G401 (cell line): ENCODE measurements around the gene SCAPER. TPM values are rescaled to one million over a fixed set of nuclear protein-coding genes. Genes with fewer than 3 reads are reported as not detected.

Experiments used
- DNase-seq: peaks from one replicate; pipeline ENCODE4 v3.0.0-alpha.2; 2015; ENCODE audit warnings: low spot score
- in situ Hi-C: cut with HindIII; loops from 2 replicates; pipeline ENCODE4 v1.10.0; 2016; ENCODE audit warnings: low sequenced_read_pairs, mixed read lengths
- total RNA-seq: library from RNA; depleted of rRNA; stranded (reverse); fragments of >200 nt; shearing (Covaris generic); gene quantifications from 2 replicates; pipeline ENCODE4 v1.2.3, GENCODE V29; 2014

Gene SCAPER
- total RNA-seq, 1 experiment from 2014 or later = 4.6 TPM

GRCh38 chr15:76398317-76399104 lies 506.6 kb downstream of the SCAPER start:
- in situ Hi-C loops = no loop called here
- no peak for DNase-seq

GRCh38 chr15:76393614-76394013 lies 511.5 kb downstream of the SCAPER start:
- in situ Hi-C loops = no loop called here
- DNase-seq = peak; percentile 5

GRCh38 chr15:76391847-76392246 lies 513.3 kb downstream of the SCAPER start:
- in situ Hi-C loops = no loop called here
- DNase-seq = peak; percentile 6

GRCh38 chr15:76391309-76391708 lies 513.8 kb downstream of the SCAPER start:
- in situ Hi-C loops = no loop called here
- no peak for DNase-seq

- in situ Hi-C loops = no loop called here
- no peak for DNase-seq
Measured at GRCh38 chr15:76390571-76390970, 514.6 kb downstream of the SCAPER start.

- in situ Hi-C loops = no loop called here
- no peak for DNase-seq
Measured at GRCh38 chr15:76386926-76387325, 518.2 kb downstream of the SCAPER start.

GRCh38 chr15:76386178-76386577 lies 519.0 kb downstream of the SCAPER start:
- in situ Hi-C loops = no loop called here
- DNase-seq = no peak

GRCh38 chr15:76384409-76384808 lies 520.7 kb downstream of the SCAPER start:
- in situ Hi-C loops = no loop called here
- no peak for DNase-seq

GRCh38 chr15:76382987-76383728 lies 522.0 kb downstream of the SCAPER start:
- DNase-seq = no peak
- in situ Hi-C loops = no loop called here

- in situ Hi-C loops = no loop called here
- peak; percentile 70 for DNase-seq
Measured at GRCh38 chr15:76381366-76381765, 523.8 kb downstream of the SCAPER start.

- in situ Hi-C loops = no loop called here
Measured at GRCh38 chr15:76380249-76380648, 524.9 kb downstream of the SCAPER start.

GRCh38 chr15:76378691-76379090 lies 526.4 kb downstream of the SCAPER start:
- in situ Hi-C loops = no loop called here
- no peak for DNase-seq

More at GRCh38 chr15:76380249-76380648, 524.9 kb downstream of the SCAPER start:
- no peak for DNase-seq

- in situ Hi-C loops = no loop called here
- DNase-seq = no peak
Measured at GRCh38 chr15:76377751-76378150, 527.4 kb downstream of the SCAPER start.

- DNase-seq = no peak
- in situ Hi-C loops = no loop called here
Measured at GRCh38 chr15:76377217-76377616, 527.9 kb downstream of the SCAPER start.

- no peak for DNase-seq
- in situ Hi-C loops = no loop called here
Measured at GRCh38 chr15:76376816-76377215, 528.3 kb downstream of the SCAPER start.

- in situ Hi-C loops = no loop called here
- no peak for DNase-seq
Measured at GRCh38 chr15:76376029-76376428, 529.1 kb downstream of the SCAPER start.

GRCh38 chr15:76368122-76368621 lies 537.0 kb downstream of the SCAPER start:
- DNase-seq = no peak
- in situ Hi-C loops = no loop called here

- in situ Hi-C loops = no loop called here
Measured at GRCh38 chr15:76366714-76367113, 538.4 kb downstream of the SCAPER start.

GRCh38 chr15:76363251-76363650 lies 541.9 kb downstream of the SCAPER start:
- in situ Hi-C loops = no loop called here
- DNase-seq = no peak

More at GRCh38 chr15:76366714-76367113, 538.4 kb downstream of the SCAPER start:
- no peak for DNase-seq

GRCh38 chr15:76360416-76360815 lies 544.7 kb downstream of the SCAPER start:
- in situ Hi-C loops = no loop called here
- DNase-seq = no peak
